Stimulated activated CD8-positive, alpha-beta memory T cell treated with anti-CD3 and anti-CD28 coated beads, Interleukin-4, amount 100 ng/mL, for 1 hour (primary cell): ENCODE measurements around the gene KIAA1217.

Source experiments
- DNase-seq, 2 donors: peaks; one replicate each; pipeline ENCODE4 v3.0.0-alpha.2; 2020; ENCODE audit warnings: low read depth in 2 of 2, low spot score in 1 of 2

KIAA1217 gene

GRCh38 chr10:24279166-24279565 lies 70.2 kb downstream of the KIAA1217 start:
- DNase-seq, result no peak

- DNase-seq, result no peak
Observed at GRCh38 chr10:24287559-24288195, 78.7 kb downstream of the KIAA1217 start.

GRCh38 chr10:24288581-24288980 lies 79.6 kb downstream of the KIAA1217 start:
- DNase-seq, result no peak

- no peak for DNase-seq
Observed at GRCh38 chr10:24289235-24289634, 80.3 kb downstream of the KIAA1217 start.

- DNase-seq, result no peak
Observed at GRCh38 chr10:24292304-24293293, 83.7 kb downstream of the KIAA1217 start.

GRCh38 chr10:24299578-24300260 lies 90.8 kb downstream of the KIAA1217 start:
- no peak for DNase-seq

- DNase-seq, result no peak
Observed at GRCh38 chr10:24303522-24304310, 94.8 kb downstream of the KIAA1217 start.

- no peak for DNase-seq
Observed at GRCh38 chr10:24305551-24306506, 96.9 kb downstream of the KIAA1217 start.

GRCh38 chr10:24306507-24306875 lies 97.6 kb downstream of the KIAA1217 start:
- DNase-seq, result no peak

GRCh38 chr10:24307116-24307515 lies 98.2 kb downstream of the KIAA1217 start:
- DNase-seq, result no peak

GRCh38 chr10:24307696-24308485 lies 99.0 kb downstream of the KIAA1217 start:
- DNase-seq, result no peak

- no peak for DNase-seq
Observed at GRCh38 chr10:24310104-24310503, 101.2 kb downstream of the KIAA1217 start.

GRCh38 chr10:24311888-24312287 lies 103.0 kb downstream of the KIAA1217 start:
- no peak for DNase-seq

GRCh38 chr10:24313283-24313682 lies 104.3 kb downstream of the KIAA1217 start:
- DNase-seq, result no peak

- no peak for DNase-seq
Observed at GRCh38 chr10:24315211-24315610, 106.3 kb downstream of the KIAA1217 start.

GRCh38 chr10:24318517-24318916 lies 109.6 kb downstream of the KIAA1217 start:
- DNase-seq, result no peak

- no peak for DNase-seq
Observed at GRCh38 chr10:24320373-24320772, 111.4 kb downstream of the KIAA1217 start.

GRCh38 chr10:24324651-24325050 lies 115.7 kb downstream of the KIAA1217 start:
- no peak for DNase-seq

- DNase-seq, result no peak
Observed at GRCh38 chr10:24331457-24331856, 122.5 kb downstream of the KIAA1217 start.
